HTR-8/SVneo (cell line): Measurements from ENCODE around the gene MATR3.
A peak's percentile ranks its signal among the peaks of the same experiment; 100 is the strongest.
"Not testable (repeated sequence)": the region's sequence is repeated elsewhere in the genome, so short reads cannot be mapped to it uniquely, and the experiment has no call there.

Source experiments
- DNase-seq: peaks from one replicate; pipeline ENCODE4 v3.0.0; 2011; ENCODE audit warnings: low spot score, mixed read lengths; ENCODE audit not compliant: insufficient read length
- FAIRE-seq: peaks from 2 replicates; lab custom pipeline; 2011; peaks lifted over from hg19 to GRCh38; lab: Jason Lieb, UNC

MATR3 gene

GRCh38 chr5:139341689-139342422 lies 48.3 kb downstream of the MATR3 start, which contains the start of gene PAIP2:
Gene PAIP2 (plus strand): TSS chr5:139341854. CDS start chr5:139363785, 21,931 bp downstream.
- FAIRE-seq (peak; percentile 98), DNase-seq (peak; percentile 95)

GRCh38 chr5:139342423-139342723 lies 48.8 kb downstream of the MATR3 start:
- no peak for DNase-seq
- no peak for FAIRE-seq

GRCh38 chr5:139343476-139343875 lies 49.9 kb downstream of the MATR3 start:
- FAIRE-seq (no peak), DNase-seq (no peak)

GRCh38 chr5:139344177-139344576 lies 50.6 kb downstream of the MATR3 start:
- DNase-seq (no peak), FAIRE-seq (no peak)

GRCh38 chr5:139345442-139345841 lies 51.9 kb downstream of the MATR3 start:
- FAIRE-seq, DNase-seq: not testable (repeated sequence)

- FAIRE-seq, DNase-seq: not testable (repeated sequence)
Measured at GRCh38 chr5:139347863-139348262, 54.3 kb downstream of the MATR3 start.

GRCh38 chr5:139354186-139354585 lies 60.6 kb downstream of the MATR3 start:
- FAIRE-seq (no peak), DNase-seq (no peak)

GRCh38 chr5:139355900-139356299 lies 62.4 kb downstream of the MATR3 start:
- not testable (repeated sequence) for FAIRE-seq

GRCh38 chr5:139358064-139358463 lies 64.5 kb downstream of the MATR3 start:
- no peak for DNase-seq
- FAIRE-seq: no peak

More at GRCh38 chr5:139355900-139356299, 62.4 kb downstream of the MATR3 start:
- DNase-seq: not testable (repeated sequence)

- FAIRE-seq: no peak
- no peak for DNase-seq
Measured at GRCh38 chr5:139360384-139360783, 66.8 kb downstream of the MATR3 start.

GRCh38 chr5:139361835-139362429 lies 68.4 kb downstream of the MATR3 start:
- DNase-seq: no peak
- no peak for FAIRE-seq

- no peak for FAIRE-seq
- no peak for DNase-seq
Measured at GRCh38 chr5:139363937-139364336, 70.4 kb downstream of the MATR3 start.

- no peak for FAIRE-seq
- no peak for DNase-seq
Measured at GRCh38 chr5:139364466-139364865, 70.9 kb downstream of the MATR3 start.

- DNase-seq (no peak), FAIRE-seq (no peak)
Measured at GRCh38 chr5:139368613-139369012, 75.1 kb downstream of the MATR3 start.

- DNase-seq (no peak), FAIRE-seq (no peak)
Measured at GRCh38 chr5:139369181-139369580, 75.6 kb downstream of the MATR3 start.

GRCh38 chr5:139371482-139372435 lies 78.2 kb downstream of the MATR3 start:
- DNase-seq: no peak
- FAIRE-seq: no peak

GRCh38 chr5:139374909-139375308 lies 81.4 kb downstream of the MATR3 start:
- FAIRE-seq (no peak), DNase-seq (no peak)

- FAIRE-seq (no peak), DNase-seq (no peak)
Measured at GRCh38 chr5:139376364-139376763, 82.8 kb downstream of the MATR3 start.

- FAIRE-seq: no peak
- DNase-seq: no peak
Measured at GRCh38 chr5:139377226-139377625, 83.7 kb downstream of the MATR3 start.

- FAIRE-seq (no peak), DNase-seq (no peak)
Measured at GRCh38 chr5:139378101-139378825, 84.7 kb downstream of the MATR3 start.
